PFSK-1 (cell line): ENCODE results near the gene ATAD3C.

Experiments
- FOXP2 ChIP-seq: optimal IDR thresholded peaks from 2 replicates; pipeline ENCODE3; 2011; ENCODE audit warnings: borderline replicate concordance, control low read depth, inconsistent platforms; ENCODE audit not compliant: insufficient read depth; ENCODE audit errors: extremely low read length, extremely low read depth
- POLR2AphosphoS5 ChIP-seq: IDR thresholded peaks from 2 replicates; pipeline ENCODE4 v1.6.1; 2012; ENCODE audit warnings: low read depth, mild to moderate bottlenecking, control low read depth, low read length, moderate library complexity
- REST ChIP-seq, 2 experiments: IDR thresholded peaks; 2 replicates each; pipeline versions ENCODE4 v1.6.1 to v1.8.0; 2011 to 2012; ENCODE audit warnings: low read depth in 2 of 2, low read length in 2 of 2, control low read depth in 1 of 2, inconsistent platforms in 1 of 2, mild to moderate bottlenecking in 1 of 2, moderate library complexity in 1 of 2; ENCODE audit not compliant: insufficient read depth in 1 of 2
- SIN3A ChIP-seq: IDR thresholded peaks from 2 replicates; pipeline ENCODE4 v1.6.1; 2012; ENCODE audit warnings: mild to moderate bottlenecking, low read length, moderate library complexity, borderline replicate concordance; ENCODE audit not compliant: insufficient read depth
- TAF1 ChIP-seq: IDR thresholded peaks from 2 replicates; pipeline ENCODE4 v1.6.1; 2012; ENCODE audit warnings: low read length, control low read depth, borderline replicate concordance; ENCODE audit not compliant: insufficient read depth

ATAD3C gene

GRCh38 chr1:1403653-1404052, 45.8 kb upstream of the ATAD3C start:
- TF ChIP-seq SIN3A (no peak), POLR2AphosphoS5 (no peak)

GRCh38 chr1:1406101-1406820, 43.2 kb upstream of the ATAD3C start:
- TF ChIP-seq REST (IDR thresholded peaks at IDR 0.05; ENCODE audit: insufficient read depth in 1 of 2, low read depth in 2 of 2, low read length in 2 of 2) (no peak), SIN3A (no peak), POLR2AphosphoS5 (no peak), TAF1 (no peak), FOXP2 (no peak)

- TF ChIP-seq POLR2AphosphoS5 (peak; percentile 88), FOXP2 (no peak), TAF1 (peak; percentile 99), REST (IDR thresholded peaks at IDR 0.05; ENCODE audit: insufficient read depth in 1 of 2, low read depth in 2 of 2, low read length in 2 of 2) (peak in 1 of 2 experiments; percentile 71; a peak in 2 of 4 replicates), SIN3A (no peak; the same call in 1 of the 2 replicates)
Measured at GRCh38 chr1:1406821-1407635, 42.5 kb upstream of the ATAD3C start, which contains the start of gene MRPL20. Gene MRPL20 (minus strand): TSS chr1:1407293. CDS start chr1:1407217, 76 bp downstream.

GRCh38 chr1:1407636-1408318, 41.7 kb upstream of the ATAD3C start:
- TF ChIP-seq FOXP2, result no peak
- TF ChIP-seq TAF1, result no peak
- no peak for TF ChIP-seq POLR2AphosphoS5
- TF ChIP-seq REST (IDR thresholded peaks at IDR 0.05; ENCODE audit: insufficient read depth in 1 of 2, low read depth in 2 of 2, low read length in 2 of 2), result no peak
- TF ChIP-seq SIN3A, result no peak

- TF ChIP-seq SIN3A (no peak), POLR2AphosphoS5 (no peak; the same call in 1 of the 2 replicates), FOXP2 (no peak), TAF1 (no peak), REST (IDR thresholded peaks at IDR 0.05; ENCODE audit: insufficient read depth in 1 of 2, low read depth in 2 of 2, low read length in 2 of 2) (no peak)
Measured at GRCh38 chr1:1411626-1412025, 37.9 kb upstream of the ATAD3C start.
